Sigmoid colon (tissue), 7 donors: ENCODE results near the gene CEND1. TPM values are rescaled to one million over a fixed set of nuclear protein-coding genes. Genes with fewer than 3 reads are reported as not detected.

ENCODE experiments used
- DNase-seq: peaks from one replicate; pipeline ENCODE4 v3.0.0-alpha.2; 2019
- H3K27ac ChIP-seq, 4 donors: fragments of 200-600 bp; sonication (generic); one replicate each; pipeline ENCODE4 v1.5.1; 2016 to 2019; ENCODE audit warnings: mild to moderate bottlenecking in 1 of 4
- H3K27me3 ChIP-seq, 3 donors: fragments of 200-600 bp; sonication (generic); one replicate each; pipeline ENCODE4 v1.5.1; 2019; ENCODE audit warnings: mild to moderate bottlenecking in 1 of 3
- H3K36me3 ChIP-seq, 4 donors: fragments of 200-600 bp; sonication (generic); one replicate each; pipeline ENCODE4 v1.5.1; 2016 to 2019
- H3K4me1 ChIP-seq, 4 donors: fragments of 200-600 bp; sonication (generic); one replicate each; pipeline ENCODE4 v1.5.1; 2017 to 2019
- H3K4me3 ChIP-seq, 4 donors: fragments of 200-600 bp; sonication (generic); one replicate each; pipeline ENCODE4 v1.5.1; 2017 to 2019; ENCODE audit warnings: mild to moderate bottlenecking in 2 of 4, moderate library complexity in 1 of 4
- H3K9me3 ChIP-seq, 4 donors: fragments of 200-600 bp in 3 of 4; sonication (generic) in 3 of 4; one replicate each; pipeline versions ENCODE4 v1.5.1 to v1.6.1; 2013 to 2019
- EP300 ChIP-seq, 4 donors: sonication (generic); formaldehyde crosslinking; IDR thresholded peaks; one replicate each; pipeline ENCODE4 v1.6.1; 2017; ENCODE audit warnings: antibody characterized with exemption in 4 of 4
- POLR2A ChIP-seq, 2 donors: fragments of 450-650 bp; IDR thresholded peaks; one replicate each; pipeline ENCODE4 v1.6.1; 2016; ENCODE audit warnings: antibody characterized with exemption in 2 of 2, mild to moderate bottlenecking in 2 of 2, moderate library complexity in 2 of 2
- POLR2AphosphoS5 ChIP-seq, 4 donors: sonication (generic); formaldehyde crosslinking; IDR thresholded peaks; one replicate each; pipeline ENCODE4 v1.6.1; 2017; ENCODE audit warnings: antibody characterized with exemption in 4 of 4
- WGBS, 2 donors: extraction: QIAGEN DNeasy Blood & Tissue Kit; methylation state at CpG; one replicate each; pipeline ENCODE4 v1.1.7; 2013; 5-methylcytosine and 5-hydroxymethylcytosine counted together
- intact Hi-C: fragments of 100-400 bp; cut with DNase I; formaldehyde crosslinking; loops from one replicate; pipeline ENCODE4 v1.15.1; 2023
- polyA plus RNA-seq, 3 donors: library from polyadenylated mRNA; stranded (reverse); fragments of 200-250 nt; gene quantifications; one replicate each; pipeline ENCODE4 v1.2.3, GENCODE V29; 2013
- total RNA-seq, 4 donors: library from RNA; depleted of rRNA; stranded (reverse); fragments of >200 nt; gene quantifications; one replicate each; pipeline ENCODE4 v1.1.0, GENCODE V29; 2016
- TF ChIP-seq, protein P1 (sequence below), 4 experiments: fragments of 450-650 bp in 3 of 4; fragments of 200-600 bp in 1 of 4; IDR thresholded peaks; one replicate each; pipeline ENCODE4 v1.5.1; 2016 to 2019; ENCODE audit warnings: antibody characterized with exemption in 4 of 4, mild to moderate bottlenecking in 3 of 4, moderate library complexity in 2 of 4
- donor health status: healthy with polysubstance abuse.
- donor health status: Bipolar disorder and iron deficiency.
- donor health status: healthy.

Gene CEND1
- total and polyA plus RNA-seq, 7 donors, result 1.8 to 3.6 (median 2.2) TPM; not detected in 2

DNA sequence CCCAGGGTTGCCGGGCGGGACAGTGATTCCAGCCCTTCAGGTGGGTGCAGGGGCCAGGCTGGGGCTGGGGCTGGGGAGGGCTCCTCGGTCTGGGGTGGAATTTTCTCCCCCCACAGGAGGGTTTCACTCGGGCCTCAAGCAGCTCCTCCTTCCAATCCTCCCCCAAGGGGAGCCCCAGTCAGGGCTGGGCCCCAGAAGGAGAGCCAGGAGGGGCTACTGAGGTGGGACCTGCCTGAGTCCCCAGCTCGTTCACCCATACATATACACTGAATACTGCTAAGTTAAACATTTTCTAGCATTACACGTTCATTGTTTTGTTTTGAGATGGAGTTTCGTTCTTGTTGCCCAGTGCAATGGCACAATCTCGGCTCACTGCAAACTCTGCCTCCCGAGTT is 36.3 kb upstream of the CEND1 start:
- Histone ChIP-seq H3K36me3 (peaks cover 22 to 41% (median 26%) of the 10 kb centered on the region in 4 donors), H3K9me3 (no peaks in the 10 kb centered on the region), H3K4me3 (no peak overlapping the region), H3K4me1 (peaks cover 0 to 59% (median 48%) of the 10 kb centered on the region in 4 donors), H3K27ac (peak overlapping the region in 2 of 4 donors; percentile 65 to 71), H3K27me3 (peaks cover 42 to 79% (median 74%) of the 10 kb centered on the region in 3 donors)
- TF ChIP-seq, protein P1, sequence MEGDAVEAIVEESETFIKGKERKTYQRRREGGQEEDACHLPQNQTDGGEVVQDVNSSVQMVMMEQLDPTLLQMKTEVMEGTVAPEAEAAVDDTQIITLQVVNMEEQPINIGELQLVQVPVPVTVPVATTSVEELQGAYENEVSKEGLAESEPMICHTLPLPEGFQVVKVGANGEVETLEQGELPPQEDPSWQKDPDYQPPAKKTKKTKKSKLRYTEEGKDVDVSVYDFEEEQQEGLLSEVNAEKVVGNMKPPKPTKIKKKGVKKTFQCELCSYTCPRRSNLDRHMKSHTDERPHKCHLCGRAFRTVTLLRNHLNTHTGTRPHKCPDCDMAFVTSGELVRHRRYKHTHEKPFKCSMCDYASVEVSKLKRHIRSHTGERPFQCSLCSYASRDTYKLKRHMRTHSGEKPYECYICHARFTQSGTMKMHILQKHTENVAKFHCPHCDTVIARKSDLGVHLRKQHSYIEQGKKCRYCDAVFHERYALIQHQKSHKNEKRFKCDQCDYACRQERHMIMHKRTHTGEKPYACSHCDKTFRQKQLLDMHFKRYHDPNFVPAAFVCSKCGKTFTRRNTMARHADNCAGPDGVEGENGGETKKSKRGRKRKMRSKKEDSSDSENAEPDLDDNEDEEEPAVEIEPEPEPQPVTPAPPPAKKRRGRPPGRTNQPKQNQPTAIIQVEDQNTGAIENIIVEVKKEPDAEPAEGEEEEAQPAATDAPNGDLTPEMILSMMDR (IDR thresholded peaks at IDR 0.05), result no peak
- TF ChIP-seq POLR2AphosphoS5 (IDR thresholded peaks at IDR 0.05) (no peak), POLR2A (IDR thresholded peaks at IDR 0.05) (no peak), EP300 (IDR thresholded peaks at IDR 0.05) (no peak)
- intact Hi-C loops, result no loop called here
- DNase-seq, result no peak
- 14 to 64% methylated on average over 9 of the region's 9 CpGs for WGBS, 2 donors

DNA sequence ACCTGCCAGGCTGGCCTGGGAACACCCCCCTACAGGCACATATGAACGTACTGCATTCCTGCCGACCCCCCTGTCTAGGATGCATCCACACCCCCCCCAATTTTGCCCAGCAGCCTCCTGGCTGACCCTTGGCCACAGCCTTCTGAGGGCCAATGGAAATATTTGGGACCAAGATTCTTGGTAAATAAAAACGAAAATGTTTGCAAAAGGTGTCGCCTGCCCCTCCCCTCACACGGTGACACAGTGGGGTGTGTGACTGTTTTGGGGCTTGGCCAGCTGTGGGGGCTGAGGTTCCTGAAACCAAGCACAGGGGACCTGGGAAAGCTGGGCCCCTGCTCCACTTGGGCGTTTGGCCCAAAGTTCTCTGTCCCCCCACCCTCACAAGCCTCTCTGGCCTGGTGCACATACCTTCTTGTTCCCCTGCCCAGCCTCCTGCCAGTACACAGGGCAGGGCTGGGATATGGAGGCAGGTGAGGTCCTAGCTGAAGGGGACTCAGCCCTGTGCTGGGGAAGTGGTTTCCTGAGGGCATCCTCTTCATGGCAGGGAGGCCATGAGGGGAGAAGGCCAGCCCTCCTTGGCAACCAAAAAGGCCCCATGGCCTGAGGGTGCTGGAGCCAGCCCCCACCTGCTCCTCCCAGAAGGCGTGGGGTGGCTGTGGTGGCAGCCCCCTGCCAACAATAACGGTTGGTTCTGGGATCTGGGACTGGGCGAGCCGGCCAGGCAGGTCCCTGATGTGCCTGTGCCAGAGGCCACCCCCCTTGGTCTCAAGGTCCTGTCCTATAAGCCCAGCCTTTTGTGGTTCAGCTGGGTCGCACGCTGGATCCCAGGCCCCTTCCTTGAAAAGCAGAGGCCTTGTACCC is 35.7 kb upstream of the CEND1 start:
- no peak for DNase-seq
- intact Hi-C loops, result no loop called here
- WGBS, 2 donors, result 16 to 74% methylated on average over 12 of the region's 12 CpGs
- no peaks in the 10 kb centered on the region for H3K9me3 ChIP-seq
- H3K4me3 ChIP-seq, result no peak overlapping the region
- peaks cover 22 to 41% (median 26%) of the 10 kb centered on the region in 4 donors for H3K36me3 ChIP-seq
- H3K4me1 ChIP-seq, result peaks cover 0 to 59% (median 48%) of the 10 kb centered on the region in 4 donors
- peak overlapping the region in 1 of 4 donors; percentile 65 for H3K27ac ChIP-seq
- TF ChIP-seq, protein P1 (IDR thresholded peaks at IDR 0.05), result no peak
- TF ChIP-seq POLR2AphosphoS5 (IDR thresholded peaks at IDR 0.05), result no peak
- no peak for TF ChIP-seq POLR2A (IDR thresholded peaks at IDR 0.05)
- TF ChIP-seq EP300 (IDR thresholded peaks at IDR 0.05), result no peak
- H3K27me3 ChIP-seq, result peaks cover 36 to 72% (median 67%) of the 10 kb centered on the region in 3 donors

- no peak for DNase-seq
- Histone ChIP-seq H3K9me3 (no peaks in the 10 kb centered on the region), H3K27me3 (peaks cover 30 to 66% (median 61%) of the 10 kb centered on the region in 3 donors), H3K4me3 (no peak overlapping the region), H3K27ac (no peak overlapping the region), H3K4me1 (peaks cover 0 to 58% (median 46%) of the 10 kb centered on the region in 4 donors), H3K36me3 (peaks cover 22 to 41% (median 26%) of the 10 kb centered on the region in 4 donors)
- 25 to 72% methylated on average over 11 of the region's 11 CpGs for WGBS, 2 donors
- TF ChIP-seq EP300 (IDR thresholded peaks at IDR 0.05) (no peak), POLR2A (IDR thresholded peaks at IDR 0.05) (no peak), POLR2AphosphoS5 (IDR thresholded peaks at IDR 0.05) (no peak)
- TF ChIP-seq, protein P1 (IDR thresholded peaks at IDR 0.05), result no peak
- intact Hi-C loops, result no loop called here
Measured at GRCh38 chr11:824942-825341, 35.1 kb upstream of the CEND1 start.

- 42 to 79% methylated on average over 59 of the region's 59 CpGs for WGBS, 2 donors
- DNase-seq, result no peak
- Histone ChIP-seq H3K4me3 (no peak overlapping the region), H3K36me3 (peaks cover 22 to 41% (median 26%) of the 10 kb centered on the region in 4 donors), H3K9me3 (no peaks in the 10 kb centered on the region), H3K27ac (no peak overlapping the region), H3K27me3 (peaks cover 25 to 60% (median 55%) of the 10 kb centered on the region in 3 donors), H3K4me1 (peaks cover 0 to 52% (median 40%) of the 10 kb centered on the region in 4 donors)
- intact Hi-C loops, result no loop called here
- TF ChIP-seq POLR2AphosphoS5 (IDR thresholded peaks at IDR 0.05) (no peak), EP300 (IDR thresholded peaks at IDR 0.05) (no peak), POLR2A (IDR thresholded peaks at IDR 0.05) (no peak)
- TF ChIP-seq, protein P1 (IDR thresholded peaks at IDR 0.05), result no peak
Measured at GRCh38 chr11:824292-824880, 34.5 kb upstream of the CEND1 start.
